Measurements from ENCODE around the gene TTBK1.

DNA sequence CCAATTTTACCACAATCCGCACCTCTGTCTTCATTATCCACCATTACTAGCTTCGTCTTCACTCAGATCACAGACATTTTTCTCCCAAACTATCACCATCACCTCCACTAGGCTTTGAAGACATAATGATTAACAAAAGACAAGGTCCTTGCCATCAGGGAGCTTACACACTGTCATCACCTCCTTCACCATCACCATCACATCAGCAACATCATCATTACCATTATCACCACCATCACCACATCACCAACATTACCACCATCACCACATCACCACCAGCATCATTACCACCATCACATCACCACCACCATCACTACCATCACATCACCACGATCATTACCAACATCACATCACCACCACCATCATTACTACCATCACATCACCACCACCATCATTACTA, 50.4 kb downstream of the TTBK1 start:
- TF ChIP-seq, protein P1, sequence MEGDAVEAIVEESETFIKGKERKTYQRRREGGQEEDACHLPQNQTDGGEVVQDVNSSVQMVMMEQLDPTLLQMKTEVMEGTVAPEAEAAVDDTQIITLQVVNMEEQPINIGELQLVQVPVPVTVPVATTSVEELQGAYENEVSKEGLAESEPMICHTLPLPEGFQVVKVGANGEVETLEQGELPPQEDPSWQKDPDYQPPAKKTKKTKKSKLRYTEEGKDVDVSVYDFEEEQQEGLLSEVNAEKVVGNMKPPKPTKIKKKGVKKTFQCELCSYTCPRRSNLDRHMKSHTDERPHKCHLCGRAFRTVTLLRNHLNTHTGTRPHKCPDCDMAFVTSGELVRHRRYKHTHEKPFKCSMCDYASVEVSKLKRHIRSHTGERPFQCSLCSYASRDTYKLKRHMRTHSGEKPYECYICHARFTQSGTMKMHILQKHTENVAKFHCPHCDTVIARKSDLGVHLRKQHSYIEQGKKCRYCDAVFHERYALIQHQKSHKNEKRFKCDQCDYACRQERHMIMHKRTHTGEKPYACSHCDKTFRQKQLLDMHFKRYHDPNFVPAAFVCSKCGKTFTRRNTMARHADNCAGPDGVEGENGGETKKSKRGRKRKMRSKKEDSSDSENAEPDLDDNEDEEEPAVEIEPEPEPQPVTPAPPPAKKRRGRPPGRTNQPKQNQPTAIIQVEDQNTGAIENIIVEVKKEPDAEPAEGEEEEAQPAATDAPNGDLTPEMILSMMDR (conservative IDR thresholded peaks at IDR 0.05 in 1 of 2, IDR thresholded peaks at IDR 0.05 in 1 of 2; ENCODE audit: low read depth in 1 of 2, low read length in 2 of 2) = no peak
- TF ChIP-seq EZH2 (IDR thresholded peaks at IDR 0.05; ENCODE audit: low read length, missing control alignments) = no peak

Measured in fibroblast of lung (primary cell).